GM11168 (cell line): ENCODE data around the gene RTN4RL2.

ENCODE experiments used
- in situ Hi-C: fragments of 300-500 bp; cut with MboI; formaldehyde crosslinking; loops from one replicate; pipeline ENCODE4 v1.12.0; 2022; ENCODE audit warnings: low sequenced_read_pairs; ENCODE audit not compliant: unreplicated experiment

Gene RTN4RL2

GRCh38 chr11:57493507-57494503 lies 33.5 kb downstream of the RTN4RL2 start:
- in situ Hi-C loops, result loop anchor here (5.0 kb wide), 1 partner anchor 33 kb away; no protein-coding TSS in a partner anchor

GRCh38 chr11:57496109-57496820 lies 35.9 kb downstream of the RTN4RL2 start:
- in situ Hi-C loops, result no loop called here

- in situ Hi-C loops, result no loop called here
These were observed 37.2 kb downstream of the RTN4RL2 start for GRCh38 chr11:57497303-57498247.

- in situ Hi-C loops, result no loop called here
These were observed 38.2 kb downstream of the RTN4RL2 start for GRCh38 chr11:57498540-57498939.

GRCh38 chr11:57499413-57499982 lies 39.2 kb downstream of the RTN4RL2 start:
- in situ Hi-C loops, result no loop called here

GRCh38 chr11:57499983-57500461 lies 39.7 kb downstream of the RTN4RL2 start:
- in situ Hi-C loops, result no loop called here

- in situ Hi-C loops, result no loop called here
These were observed 40.2 kb downstream of the RTN4RL2 start for GRCh38 chr11:57500515-57500914.

GRCh38 chr11:57500926-57501325 lies 40.6 kb downstream of the RTN4RL2 start:
- in situ Hi-C loops, result no loop called here

- in situ Hi-C loops, result no loop called here
These were observed 41.6 kb downstream of the RTN4RL2 start for GRCh38 chr11:57501953-57502352.

- in situ Hi-C loops, result no loop called here
These were observed 42.0 kb downstream of the RTN4RL2 start for GRCh38 chr11:57502376-57502775.

GRCh38 chr11:57502870-57503269 lies 42.5 kb downstream of the RTN4RL2 start:
- in situ Hi-C loops, result no loop called here

GRCh38 chr11:57504511-57504910 lies 44.2 kb downstream of the RTN4RL2 start:
- in situ Hi-C loops, result no loop called here

GRCh38 chr11:57506522-57506921 lies 46.2 kb downstream of the RTN4RL2 start:
- in situ Hi-C loops, result no loop called here

- in situ Hi-C loops, result no loop called here
These were observed 48.2 kb downstream of the RTN4RL2 start for GRCh38 chr11:57508341-57509170.

- in situ Hi-C loops, result no loop called here
These were observed 51.6 kb downstream of the RTN4RL2 start for GRCh38 chr11:57511741-57512430.

GRCh38 chr11:57512646-57513451 lies 52.5 kb downstream of the RTN4RL2 start:
- in situ Hi-C loops, result no loop called here

GRCh38 chr11:57513452-57513795 lies 53.1 kb downstream of the RTN4RL2 start:
- in situ Hi-C loops, result no loop called here
